Body of pancreas (tissue), 4 donors: ENCODE results near the gene HBD. TPM values are rescaled to one million over a fixed set of nuclear protein-coding genes. Genes with fewer than 3 reads are reported as not detected.
"Not testable (repeated sequence)": the region's sequence is repeated elsewhere in the genome, so short reads cannot be mapped to it uniquely, and the experiment has no call there.

ENCODE experiments used
- ATAC-seq: fragments of 150-250 bp; one replicate; pipeline ENCODE4 v1.9.1; 2016
- DNase-seq, 4 donors: peaks; one replicate each; pipeline ENCODE4 v3.0.0-alpha.2; 2019
- H3K27ac ChIP-seq, 4 donors: fragments of 200-600 bp; sonication (generic); 1 replicate in 3 of 4; 2 replicates in 1 of 4; pipeline versions ENCODE4 v1.5.1 to v1.6.1; 2016 to 2019; ENCODE audit warnings: mild to moderate bottlenecking in 1 of 4, mixed read lengths in 1 of 4, moderate library complexity in 1 of 4
- H3K27me3 ChIP-seq, 2 donors: fragments of 200-600 bp; sonication (generic); one replicate each; pipeline ENCODE4 v1.6.0; 2016; ENCODE audit warnings: mild to moderate bottlenecking in 1 of 2
- H3K36me3 ChIP-seq, 2 donors: fragments of 200-600 bp; sonication (generic); replicated peaks in 1 of 2; 2 replicates each; pipeline ENCODE4 v1.5.1; 2016; ENCODE audit warnings: low read depth in 2 of 2; ENCODE audit not compliant: insufficient read depth in 1 of 2
- H3K4me1 ChIP-seq: fragments of 200-600 bp; sonication (generic); one replicate; pipeline ENCODE4 v1.6.0; 2016
- H3K4me3 ChIP-seq, 2 donors: fragments of 200-600 bp; sonication (generic); 1 replicate in 1 of 2; 2 replicates in 1 of 2; pipeline ENCODE4 v1.5.1; 2016 to 2019
- H3K9me3 ChIP-seq, 3 donors: fragments of 200-600 bp; sonication (generic); 1 replicate in 2 of 3; 2 replicates in 1 of 3; pipeline ENCODE4 v1.5.1; 2016
- POLR2A ChIP-seq, 3 donors: fragments of 450-650 bp; IDR thresholded peaks; one replicate each; pipeline ENCODE4 v1.6.1; 2016; ENCODE audit warnings: antibody characterized with exemption in 3 of 3, mild to moderate bottlenecking in 2 of 3
- WGBS, 2 donors: methylation state at CpG; one replicate each; pipeline ENCODE4 v1.1.5; 2017; 5-methylcytosine and 5-hydroxymethylcytosine counted together
- intact Hi-C: fragments of 100-400 bp; cut with DNase I; formaldehyde crosslinking; loops from one replicate; pipeline ENCODE4 v1.15.1; 2023
- total RNA-seq, 2 donors: library from RNA; depleted of rRNA; stranded (reverse); fragments of >200 nt; gene quantifications; one replicate each; pipeline ENCODE4 v1.1.0, GENCODE V29; 2016
- TF ChIP-seq, protein P1 (sequence below), 7 experiments: fragments of 450-650 bp in 4 of 7; fragments of 200-600 bp in 3 of 7; sonication (generic) in 3 of 7; IDR thresholded peaks; one replicate each; pipeline ENCODE4 v1.5.1; 2016 to 2019; ENCODE audit warnings: antibody characterized with exemption in 7 of 7

The HBD gene
- total RNA-seq, 2 donors from 2014 or later: not detected

DNA sequence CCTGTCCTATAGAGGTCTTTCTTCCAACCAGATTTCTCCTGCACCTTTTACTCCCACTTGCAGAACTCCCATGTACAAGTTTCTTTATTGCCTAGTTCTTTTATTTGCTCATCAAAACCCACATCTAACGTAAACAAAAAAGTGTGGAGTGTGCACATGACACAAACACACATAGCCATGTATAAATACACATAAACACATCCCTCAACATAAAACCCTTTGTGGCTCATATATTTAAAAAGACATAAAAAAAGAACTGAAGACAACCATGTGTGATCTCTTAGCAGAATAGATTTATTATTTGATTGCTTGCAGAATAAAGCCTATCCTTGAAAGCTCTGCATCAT is 18.6 kb upstream of the HBD start:
- WGBS, 2 donors: 34 to 47% methylated on average over 1 of the region's 1 CpG
- Histone ChIP-seq H3K4me3 (no peak overlapping the region), H3K4me1 (no peaks in the 10 kb centered on the region), H3K9me3 (no peaks in the 10 kb centered on the region), H3K27me3 (no peaks in the 10 kb centered on the region), H3K36me3 (no peaks in the 10 kb centered on the region), H3K27ac (no peak overlapping the region)
- TF ChIP-seq POLR2A (IDR thresholded peaks at IDR 0.05): no peak
- TF ChIP-seq, protein P1, sequence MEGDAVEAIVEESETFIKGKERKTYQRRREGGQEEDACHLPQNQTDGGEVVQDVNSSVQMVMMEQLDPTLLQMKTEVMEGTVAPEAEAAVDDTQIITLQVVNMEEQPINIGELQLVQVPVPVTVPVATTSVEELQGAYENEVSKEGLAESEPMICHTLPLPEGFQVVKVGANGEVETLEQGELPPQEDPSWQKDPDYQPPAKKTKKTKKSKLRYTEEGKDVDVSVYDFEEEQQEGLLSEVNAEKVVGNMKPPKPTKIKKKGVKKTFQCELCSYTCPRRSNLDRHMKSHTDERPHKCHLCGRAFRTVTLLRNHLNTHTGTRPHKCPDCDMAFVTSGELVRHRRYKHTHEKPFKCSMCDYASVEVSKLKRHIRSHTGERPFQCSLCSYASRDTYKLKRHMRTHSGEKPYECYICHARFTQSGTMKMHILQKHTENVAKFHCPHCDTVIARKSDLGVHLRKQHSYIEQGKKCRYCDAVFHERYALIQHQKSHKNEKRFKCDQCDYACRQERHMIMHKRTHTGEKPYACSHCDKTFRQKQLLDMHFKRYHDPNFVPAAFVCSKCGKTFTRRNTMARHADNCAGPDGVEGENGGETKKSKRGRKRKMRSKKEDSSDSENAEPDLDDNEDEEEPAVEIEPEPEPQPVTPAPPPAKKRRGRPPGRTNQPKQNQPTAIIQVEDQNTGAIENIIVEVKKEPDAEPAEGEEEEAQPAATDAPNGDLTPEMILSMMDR (IDR thresholded peaks at IDR 0.05): no peak
- no peak for DNase-seq
- no peak for ATAC-seq
- intact Hi-C loops: no loop called here

DNA sequence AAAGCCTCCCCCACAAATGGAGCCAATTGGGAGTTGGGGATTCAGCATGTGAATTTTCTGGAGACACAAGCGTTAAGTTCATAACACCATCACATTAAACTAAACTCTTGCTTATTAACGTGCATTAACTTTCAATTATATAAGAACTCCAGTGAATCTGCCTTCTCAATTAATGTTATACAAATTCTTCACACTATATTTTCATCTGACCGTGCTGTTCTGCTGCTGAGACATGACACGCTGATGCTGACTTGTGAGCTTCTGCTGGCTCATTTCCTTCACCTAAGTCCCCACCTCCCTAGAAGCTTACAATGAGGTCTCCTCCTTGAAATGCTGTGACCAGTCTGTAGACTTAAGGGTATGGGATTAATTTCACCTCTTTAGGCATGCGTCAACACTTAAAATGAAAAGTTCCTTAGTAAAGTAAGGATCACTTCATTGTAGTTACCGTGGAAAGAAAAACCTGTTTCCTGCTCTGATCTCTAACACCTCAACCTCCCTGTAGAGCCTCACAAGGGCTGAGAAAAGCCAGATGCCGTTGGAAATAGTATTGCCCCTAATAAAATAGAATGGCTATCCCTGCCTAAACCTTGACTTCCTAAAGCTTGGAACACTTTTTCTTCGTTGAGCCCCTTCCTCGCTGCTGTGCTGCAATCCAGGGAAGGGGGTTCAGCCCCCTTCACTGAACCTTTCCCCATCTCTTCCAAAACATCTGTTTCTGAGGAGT is 18.1 kb upstream of the HBD start:
- no peaks in the 10 kb centered on the region for H3K9me3 ChIP-seq
- no peak for DNase-seq
- no peak overlapping the region for H3K4me3 ChIP-seq
- no peak overlapping the region for H3K27ac ChIP-seq
- H3K27me3 ChIP-seq: no peaks in the 10 kb centered on the region
- WGBS, 2 donors: 64% methylated on average over 9 of the region's 9 CpGs
- no peak for ATAC-seq
- H3K36me3 ChIP-seq: no peaks in the 10 kb centered on the region
- TF ChIP-seq, protein P1 (IDR thresholded peaks at IDR 0.05): no peak
- no peak for TF ChIP-seq POLR2A (IDR thresholded peaks at IDR 0.05)
- intact Hi-C loops: no loop called here
- H3K4me1 ChIP-seq: no peaks in the 10 kb centered on the region

DNA sequence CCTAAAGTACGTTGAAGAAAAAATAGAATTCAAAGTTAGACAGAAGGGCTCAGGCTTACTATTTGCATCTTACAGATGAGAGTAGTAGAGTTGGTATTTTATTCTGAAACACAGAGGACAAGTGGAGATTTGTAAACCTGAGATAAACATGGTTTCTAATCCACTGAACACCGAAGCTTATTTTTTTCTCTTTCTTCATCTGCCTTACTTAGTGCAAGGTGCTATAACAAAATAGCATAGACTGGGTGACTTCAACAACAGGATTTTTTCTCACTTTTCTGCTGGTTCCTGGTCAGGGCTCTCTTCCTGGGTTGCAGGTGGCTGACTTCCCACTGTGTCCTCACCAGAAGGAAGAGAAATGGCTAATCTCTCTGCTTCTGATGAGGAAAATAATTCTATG is 17.5 kb upstream of the HBD start:
- ATAC-seq (no peak), DNase-seq (no peak)
- Histone ChIP-seq H3K9me3 (no peaks in the 10 kb centered on the region), H3K4me3 (no peak overlapping the region), H3K36me3 (no peaks in the 10 kb centered on the region), H3K27me3 (no peaks in the 10 kb centered on the region), H3K4me1 (no peaks in the 10 kb centered on the region), H3K27ac (no peak overlapping the region)
- intact Hi-C loops: no loop called here
- WGBS, 2 donors: 45 to 47% methylated on average over 2 of the region's 2 CpGs
- TF ChIP-seq, protein P1 (IDR thresholded peaks at IDR 0.05): no peak
- TF ChIP-seq POLR2A (IDR thresholded peaks at IDR 0.05): no peak

DNA sequence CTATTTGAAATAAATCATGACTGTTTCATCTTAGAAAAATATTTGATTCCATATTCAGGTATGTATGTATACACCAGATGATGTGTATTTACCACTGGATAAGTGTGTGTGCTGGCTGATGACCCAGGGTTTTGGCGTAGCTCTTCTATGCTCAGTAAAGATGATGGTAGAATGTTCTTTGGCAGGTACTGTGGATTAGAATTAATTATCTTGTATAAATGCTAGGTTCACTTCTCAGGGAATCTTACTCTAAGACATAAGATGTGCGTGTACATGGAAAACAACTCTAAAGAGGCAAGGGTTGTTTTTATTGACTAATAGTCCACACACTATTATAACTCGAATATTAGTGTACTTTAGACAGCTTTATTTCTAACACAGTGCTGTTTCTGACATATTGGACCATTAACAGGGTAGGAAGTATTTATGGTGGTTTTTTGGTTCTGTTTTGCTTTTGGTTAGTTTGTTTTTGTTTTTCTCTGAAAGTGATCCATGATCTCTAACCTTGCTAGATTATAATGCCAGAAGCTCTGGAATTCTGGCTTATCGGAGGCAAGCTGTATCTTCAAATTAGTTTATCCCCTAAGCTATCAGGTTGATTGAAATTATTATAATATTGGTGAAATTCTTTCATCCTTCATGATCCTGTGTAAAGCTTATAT is 16.4 kb upstream of the HBD start:
- no peak for ATAC-seq
- WGBS, 2 donors: 76 to 77% methylated on average over 4 of the region's 4 CpGs
- Histone ChIP-seq H3K27ac (no peak overlapping the region), H3K4me3 (no peak overlapping the region), H3K9me3 (no peaks in the 10 kb centered on the region), H3K27me3 (no peaks in the 10 kb centered on the region), H3K36me3 (no peaks in the 10 kb centered on the region), H3K4me1 (no peaks in the 10 kb centered on the region)
- intact Hi-C loops: no loop called here
- no peak for DNase-seq
- no peak for TF ChIP-seq POLR2A (IDR thresholded peaks at IDR 0.05)
- TF ChIP-seq, protein P1 (IDR thresholded peaks at IDR 0.05): no peak

DNA sequence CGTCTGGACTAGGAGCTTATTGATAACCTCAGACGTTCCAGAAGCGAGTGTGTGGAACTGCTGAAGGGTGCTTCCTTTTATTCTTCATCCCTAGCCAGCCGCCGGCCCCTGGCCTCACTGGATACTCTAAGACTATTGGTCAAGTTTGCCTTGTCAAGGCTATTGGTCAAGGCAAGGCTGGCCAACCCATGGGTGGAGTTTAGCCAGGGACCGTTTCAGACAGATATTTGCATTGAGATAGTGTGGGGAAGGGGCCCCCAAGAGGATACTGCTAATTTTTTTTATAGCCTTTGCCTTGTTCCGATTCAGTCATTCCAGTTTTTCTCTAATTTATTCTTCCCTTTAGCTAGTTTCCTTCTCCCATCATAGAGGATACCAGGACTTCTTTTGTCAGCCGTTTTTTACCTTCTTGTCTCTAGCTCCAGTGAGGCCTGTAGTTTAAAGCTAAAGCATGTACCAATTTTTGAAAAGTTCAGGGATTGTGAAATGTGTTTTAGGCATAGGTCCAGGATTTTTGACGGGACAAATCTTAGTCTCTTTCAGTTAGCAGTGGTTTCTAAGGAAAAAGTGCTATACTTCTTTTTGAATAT is 15.6 kb upstream of the HBD start, which contains the start of gene HBG1:
HBG1 (minus strand) TSS at position 51 of the 590 bp plus-strand sequence. CDS start 53 bp downstream, outside the sequence.
- DNase-seq, H3K27me3 ChIP-seq, H3K36me3 ChIP-seq, H3K4me3 ChIP-seq, ATAC-seq, H3K9me3 ChIP-seq, intact Hi-C loops, H3K27ac ChIP-seq, H3K4me1 ChIP-seq: not testable (repeated sequence)
- 59 to 67% methylated on average over 4 of the region's 9 CpGs for WGBS, 2 donors

DNA sequence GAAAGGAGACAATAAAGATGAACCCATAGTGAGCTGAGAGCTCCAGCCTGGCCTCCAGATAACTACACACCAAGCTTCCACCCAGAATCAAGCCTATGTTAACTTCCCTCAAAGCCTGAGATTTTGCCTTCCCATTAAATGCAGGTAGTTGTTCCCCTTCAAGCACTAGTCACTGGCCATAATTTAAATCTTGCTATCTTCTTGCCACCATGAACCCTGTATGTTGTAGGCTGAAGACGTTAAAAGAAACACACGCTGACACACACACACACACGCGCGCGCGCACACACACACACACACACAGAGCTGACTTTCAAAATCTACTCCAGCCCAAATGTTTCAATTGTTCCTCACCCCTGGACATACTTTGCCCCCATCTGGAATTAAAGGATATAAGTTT is 14.2 kb upstream of the HBD start:
- H3K27me3 ChIP-seq, DNase-seq, ATAC-seq, H3K27ac ChIP-seq, H3K4me3 ChIP-seq, intact Hi-C loops, H3K9me3 ChIP-seq, H3K4me1 ChIP-seq, H3K36me3 ChIP-seq: not testable (repeated sequence)
- 77 to 78% methylated on average over 7 of the region's 7 CpGs for WGBS, 2 donors
